Measurements from ENCODE around the gene CENPP.

DNA sequence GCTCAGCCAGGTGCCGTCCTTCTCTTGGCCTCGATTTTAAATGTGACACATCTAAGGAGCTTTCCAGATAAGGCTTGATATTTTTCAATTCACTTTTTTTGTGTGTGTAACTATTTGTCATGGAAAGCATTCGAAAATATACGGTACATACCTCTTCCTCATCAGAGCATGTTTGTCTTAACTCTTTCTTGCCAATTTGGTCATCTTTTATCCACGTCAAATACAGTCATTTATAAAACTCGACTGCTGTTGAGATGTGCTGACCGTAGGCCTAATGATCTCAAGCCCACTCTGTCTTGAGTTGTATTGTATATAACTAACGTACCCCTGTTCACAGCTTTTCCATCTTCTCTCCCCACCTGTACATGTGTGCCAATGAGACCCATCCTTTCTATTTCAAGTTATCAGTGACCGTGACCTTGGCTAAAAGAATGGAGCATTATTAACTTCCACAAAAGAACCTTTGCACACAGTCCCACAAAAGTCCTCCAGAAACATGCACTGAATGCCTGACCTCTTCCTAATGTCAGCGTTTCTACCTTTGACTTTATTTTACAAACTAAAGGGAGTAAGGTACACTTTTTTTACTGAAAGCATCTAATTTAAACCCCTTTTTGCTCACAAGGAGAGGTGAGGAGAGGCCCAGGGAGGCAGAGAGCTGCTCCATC lies 282.6 kb downstream of the CENPP start:
- TF ChIP-seq CTCF (IDR thresholded peaks at IDR 0.05; ENCODE audit: low read length) = no peak
- no peak for TF ChIP-seq EZH2 (IDR thresholded peaks at IDR 0.05; ENCODE audit: borderline replicate concordance, low read length)

Data from OCI-LY1 (cell line).